ENCODE data around the gene ACAP3. TPM values are rescaled to one million over a fixed set of nuclear protein-coding genes. Genes with fewer than 3 reads are reported as not detected.

The ACAP3 gene
- total RNA-seq, 1 experiment from 2014 or later, result 67.6 TPM

DNA sequence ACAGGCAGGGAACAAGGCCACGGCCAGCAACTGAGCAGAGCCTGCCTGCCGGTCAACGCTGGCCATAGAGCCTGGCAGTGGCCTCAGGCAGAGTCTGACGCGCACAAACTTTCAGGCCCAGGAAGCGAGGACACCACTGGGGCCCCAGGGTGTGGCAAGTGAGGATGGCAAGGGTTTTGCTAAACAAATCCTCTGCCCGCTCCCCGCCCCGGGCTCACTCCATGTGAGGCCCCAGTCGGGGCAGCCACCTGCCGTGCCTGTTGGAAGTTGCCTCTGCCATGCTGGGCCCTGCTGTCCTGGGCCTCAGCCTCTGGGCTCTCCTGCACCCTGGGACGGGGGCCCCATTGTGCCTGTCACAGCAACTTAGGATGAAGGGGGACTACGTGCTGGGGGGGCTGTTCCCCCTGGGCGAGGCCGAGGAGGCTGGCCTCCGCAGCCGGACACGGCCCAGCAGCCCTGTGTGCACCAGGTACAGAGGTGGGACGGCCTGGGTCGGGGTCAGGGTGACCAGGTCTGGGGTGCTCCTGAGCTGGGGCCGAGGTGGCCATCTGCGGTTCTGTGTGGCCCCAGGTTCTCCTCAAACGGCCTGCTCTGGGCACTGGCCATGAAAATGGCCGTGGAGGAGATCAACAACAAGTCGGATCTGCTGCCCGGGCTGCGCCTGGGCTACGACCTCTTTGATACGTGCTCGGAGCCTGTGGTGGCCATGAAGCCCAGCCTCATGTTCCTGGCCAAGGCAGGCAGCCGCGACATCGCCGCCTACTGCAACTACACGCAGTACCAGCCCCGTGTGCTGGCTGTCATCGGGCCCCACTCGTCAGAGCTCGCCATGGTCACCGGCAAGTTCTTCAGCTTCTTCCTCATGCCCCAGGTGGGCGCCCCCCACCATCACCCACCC, 23.6 kb upstream of the ACAP3 start, which contains the start of gene TAS1R3:
Gene TAS1R3 (plus strand): TSS at position 213 of the 898 bp plus-strand sequence. CDS start 66 bp downstream, at position 279.
- no peak for DNase-seq (ENCODE audit: low spot score)
- TF ChIP-seq EZH2 (IDR thresholded peaks at IDR 0.05; ENCODE audit: borderline replicate concordance, low read depth, low read length, poor library complexity, severe bottlenecking), result no peak
- TF ChIP-seq, protein P1, sequence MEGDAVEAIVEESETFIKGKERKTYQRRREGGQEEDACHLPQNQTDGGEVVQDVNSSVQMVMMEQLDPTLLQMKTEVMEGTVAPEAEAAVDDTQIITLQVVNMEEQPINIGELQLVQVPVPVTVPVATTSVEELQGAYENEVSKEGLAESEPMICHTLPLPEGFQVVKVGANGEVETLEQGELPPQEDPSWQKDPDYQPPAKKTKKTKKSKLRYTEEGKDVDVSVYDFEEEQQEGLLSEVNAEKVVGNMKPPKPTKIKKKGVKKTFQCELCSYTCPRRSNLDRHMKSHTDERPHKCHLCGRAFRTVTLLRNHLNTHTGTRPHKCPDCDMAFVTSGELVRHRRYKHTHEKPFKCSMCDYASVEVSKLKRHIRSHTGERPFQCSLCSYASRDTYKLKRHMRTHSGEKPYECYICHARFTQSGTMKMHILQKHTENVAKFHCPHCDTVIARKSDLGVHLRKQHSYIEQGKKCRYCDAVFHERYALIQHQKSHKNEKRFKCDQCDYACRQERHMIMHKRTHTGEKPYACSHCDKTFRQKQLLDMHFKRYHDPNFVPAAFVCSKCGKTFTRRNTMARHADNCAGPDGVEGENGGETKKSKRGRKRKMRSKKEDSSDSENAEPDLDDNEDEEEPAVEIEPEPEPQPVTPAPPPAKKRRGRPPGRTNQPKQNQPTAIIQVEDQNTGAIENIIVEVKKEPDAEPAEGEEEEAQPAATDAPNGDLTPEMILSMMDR (conservative IDR thresholded peaks at IDR 0.05; ENCODE audit: low read depth, low read length), result no peak
- intact Hi-C loops (cut with micrococcal nuclease; ENCODE audit: unreplicated experiment), result no loop called here
- Histone ChIP-seq H3K27me3 (replicated peaks; ENCODE audit: insufficient read depth, low read depth, low read length, poor library complexity) (no peaks in the 10 kb centered on the region), H3K4me1 (ENCODE audit: insufficient read depth, low read length, poor library complexity, severe bottlenecking) (peaks cover 4% of the 10 kb centered on the region), H3K36me3 (ENCODE audit: insufficient read depth, low read length, poor library complexity, severe bottlenecking) (no peaks in the 10 kb centered on the region), H3K27ac (ENCODE audit: low read depth, low read length, poor library complexity, severe bottlenecking) (no peak within 1 kb of the TSS), H3K9me3 (ENCODE audit: low read depth, low read length, poor library complexity, severe bottlenecking) (no peaks in the 10 kb centered on the region), H3K4me3 (ENCODE audit: low read depth, low read length, poor library complexity, severe bottlenecking) (no peak within 1 kb of the TSS)
- no TSS peak for BruUV-seq (replicated peaks)
- POLR2A ChIA-PET (ENCODE audit: low non-redundant PET), result no interaction called here
- CTCF ChIA-PET, result no interaction called here

DNA sequence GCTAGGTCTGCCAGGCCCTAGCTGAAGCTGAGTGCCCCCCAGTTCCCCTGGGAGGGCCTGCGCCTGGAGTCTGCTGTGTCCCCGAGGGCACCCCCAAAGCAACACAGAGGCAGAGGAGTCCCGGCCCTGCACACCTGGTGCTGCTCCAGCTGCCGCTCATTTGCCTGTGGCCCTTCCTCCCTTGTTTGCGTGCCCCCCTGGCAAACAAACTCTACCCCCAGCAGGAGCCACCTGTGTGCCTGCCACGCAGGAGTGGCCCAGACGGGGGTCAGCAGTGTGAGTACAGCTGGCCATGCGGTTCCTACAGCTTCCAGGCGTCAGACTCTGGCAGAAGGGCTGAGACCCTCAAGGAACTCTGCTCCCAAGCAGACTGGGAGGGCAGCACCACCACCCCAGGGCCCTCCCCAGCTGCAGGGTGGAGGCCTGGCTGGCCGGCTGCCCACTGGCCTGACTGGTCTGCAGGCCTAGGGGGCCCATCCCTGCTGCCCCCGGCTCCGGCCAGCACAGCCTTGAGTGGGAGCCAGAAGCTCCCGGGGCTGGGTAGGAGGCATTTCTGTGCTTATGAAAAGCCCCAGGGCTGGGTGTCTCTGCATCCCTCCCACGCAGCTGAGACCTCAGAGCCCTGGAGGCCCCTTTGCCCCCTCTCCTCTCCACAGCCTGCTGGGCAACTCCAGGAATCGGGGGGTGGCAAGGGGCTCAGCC, 22.8 kb upstream of the ACAP3 start:
- POLR2A ChIA-PET (ENCODE audit: low non-redundant PET), result no interaction called here
- intact Hi-C loops (cut with micrococcal nuclease; ENCODE audit: unreplicated experiment), result no loop called here
- no peak for DNase-seq (ENCODE audit: low spot score)
- Histone ChIP-seq H3K36me3 (ENCODE audit: insufficient read depth, low read length, poor library complexity, severe bottlenecking) (no peaks in the 10 kb centered on the region), H3K9me3 (ENCODE audit: low read depth, low read length, poor library complexity, severe bottlenecking) (no peaks in the 10 kb centered on the region), H3K4me1 (ENCODE audit: insufficient read depth, low read length, poor library complexity, severe bottlenecking) (peaks cover 9% of the 10 kb centered on the region), H3K4me3 (ENCODE audit: low read depth, low read length, poor library complexity, severe bottlenecking) (no peak overlapping the region), H3K27me3 (replicated peaks; ENCODE audit: insufficient read depth, low read depth, low read length, poor library complexity) (no peaks in the 10 kb centered on the region), H3K27ac (ENCODE audit: low read depth, low read length, poor library complexity, severe bottlenecking) (no peak overlapping the region)
- CTCF ChIA-PET, result no interaction called here
- TF ChIP-seq, protein P1 (conservative IDR thresholded peaks at IDR 0.05; ENCODE audit: low read depth, low read length), result no peak
- no peak for TF ChIP-seq EZH2 (IDR thresholded peaks at IDR 0.05; ENCODE audit: borderline replicate concordance, low read depth, low read length, poor library complexity, severe bottlenecking)
- no TSS peak for BruUV-seq (replicated peaks)

GRCh38 chr1:1329304-1330210, 21.8 kb upstream of the ACAP3 start:
- H3K27me3 ChIP-seq (replicated peaks; ENCODE audit: insufficient read depth, low read depth, low read length, poor library complexity), result no peaks in the 10 kb centered on the region

More at GRCh38 chr1:1329304-1330210, 21.8 kb upstream of the ACAP3 start:
- no TSS peak for BruUV-seq (replicated peaks)
- TF ChIP-seq, protein P1 (conservative IDR thresholded peaks at IDR 0.05; ENCODE audit: low read depth, low read length), result no peak
- no peak for TF ChIP-seq EZH2 (IDR thresholded peaks at IDR 0.05; ENCODE audit: borderline replicate concordance, low read depth, low read length, poor library complexity, severe bottlenecking)
- Histone ChIP-seq H3K27ac (ENCODE audit: low read depth, low read length, poor library complexity, severe bottlenecking) (no peak overlapping the region), H3K9me3 (ENCODE audit: low read depth, low read length, poor library complexity, severe bottlenecking) (no peaks in the 10 kb centered on the region), H3K4me3 (ENCODE audit: low read depth, low read length, poor library complexity, severe bottlenecking) (no peak overlapping the region), H3K4me1 (ENCODE audit: insufficient read depth, low read length, poor library complexity, severe bottlenecking) (peaks cover 13% of the 10 kb centered on the region), H3K36me3 (ENCODE audit: insufficient read depth, low read length, poor library complexity, severe bottlenecking) (no peaks in the 10 kb centered on the region)
- CTCF ChIA-PET, result no interaction called here
- POLR2A ChIA-PET (ENCODE audit: low non-redundant PET), result no interaction called here
- intact Hi-C loops (cut with micrococcal nuclease; ENCODE audit: unreplicated experiment), result no loop called here
- no peak for DNase-seq (ENCODE audit: low spot score)
